Posterior vena cava (tissue), 2 donors: ENCODE data around the gene STMND1. TPM values are rescaled to one million over a fixed set of nuclear protein-coding genes. Genes with fewer than 3 reads are reported as not detected.

Source experiments
- DNase-seq: peaks from one replicate; pipeline ENCODE4 v3.0.0-alpha.2; 2020; ENCODE audit warnings: low spot score
- intact Hi-C, 2 donors: fragments of 100-400 bp; cut with DNase I; formaldehyde crosslinking; loops; one replicate each; pipeline versions ENCODE4 v1.14.1 to v1.14.2; 2022 to 2023
- total RNA-seq, 2 donors: library from RNA; stranded (reverse); fragmentation: NEBNext Ultra II Directional; extraction: Animal tissue kit (Norgen Biotek cat#: 25700); gene quantifications; one replicate each; pipeline ENCODE4 v1.2.1, GENCODE V29; 2021
- donor health status: DM: yes; HTN: yes; CAD: no.
- donor health status: DM: yes; HTN: yes; CAD: no.

Gene STMND1
- total RNA-seq, 2 donors from 2014 or later = not detected

DNA sequence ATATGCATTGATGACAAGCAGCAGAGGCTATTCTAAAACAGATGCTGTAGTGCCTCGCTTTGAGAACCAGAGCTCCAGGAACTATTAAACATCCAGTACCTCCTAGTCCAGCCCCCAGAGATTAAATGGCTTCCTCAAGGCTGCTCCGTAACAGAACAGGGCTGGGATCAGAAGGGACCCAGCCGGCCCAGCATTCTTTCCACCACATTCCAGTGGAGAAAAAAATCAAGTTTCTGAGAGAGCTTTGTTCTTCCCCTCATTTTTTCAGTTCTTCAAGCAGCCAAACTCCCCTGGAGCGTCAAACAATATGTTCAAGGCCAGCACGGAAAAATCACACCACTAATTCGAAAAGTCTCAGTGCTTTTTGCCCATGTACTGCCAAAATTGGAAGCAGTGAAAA lies 5.8 kb upstream of the STMND1 start:
- intact Hi-C loops = no loop called here
- no peak for DNase-seq

DNA sequence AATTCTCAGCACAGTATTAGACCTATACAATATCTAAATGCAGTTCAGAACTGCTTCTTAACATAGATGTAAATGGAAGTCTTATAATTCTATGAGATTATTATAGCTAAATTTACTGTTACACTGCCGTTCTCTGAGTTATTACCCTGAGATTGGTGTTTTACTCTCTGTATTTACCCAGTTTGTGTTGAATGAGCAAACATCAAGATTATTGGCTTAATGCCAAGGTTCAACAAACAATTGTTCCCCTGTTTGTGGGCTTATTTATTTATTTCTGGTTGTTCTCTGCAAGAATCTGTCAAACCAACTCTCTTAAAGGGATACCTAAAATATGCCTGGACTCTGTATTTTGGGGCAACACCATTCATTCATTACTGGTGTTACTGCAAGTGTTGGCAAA lies 5.2 kb upstream of the STMND1 start:
- intact Hi-C loops = no loop called here
- no peak for DNase-seq

DNA sequence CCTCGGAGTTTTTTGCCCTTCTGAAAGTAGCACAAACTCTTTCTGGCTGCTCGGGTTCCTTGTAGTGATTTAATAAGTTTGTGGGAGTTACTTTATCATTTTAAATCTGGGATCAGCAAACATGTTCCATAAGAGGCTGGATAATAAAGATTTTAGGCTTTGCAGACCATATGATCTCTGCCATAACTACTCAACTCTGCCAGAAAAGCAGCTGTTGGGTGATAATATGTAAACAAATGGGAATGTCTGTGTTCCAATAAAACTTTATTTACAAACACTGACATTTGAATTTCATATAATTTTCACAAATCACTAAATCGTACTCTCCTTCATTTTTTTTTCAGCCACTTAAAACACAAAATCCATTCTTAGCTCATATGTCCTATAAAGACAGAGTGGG lies 3.9 kb upstream of the STMND1 start:
- intact Hi-C loops = no loop called here
- DNase-seq = no peak

DNA sequence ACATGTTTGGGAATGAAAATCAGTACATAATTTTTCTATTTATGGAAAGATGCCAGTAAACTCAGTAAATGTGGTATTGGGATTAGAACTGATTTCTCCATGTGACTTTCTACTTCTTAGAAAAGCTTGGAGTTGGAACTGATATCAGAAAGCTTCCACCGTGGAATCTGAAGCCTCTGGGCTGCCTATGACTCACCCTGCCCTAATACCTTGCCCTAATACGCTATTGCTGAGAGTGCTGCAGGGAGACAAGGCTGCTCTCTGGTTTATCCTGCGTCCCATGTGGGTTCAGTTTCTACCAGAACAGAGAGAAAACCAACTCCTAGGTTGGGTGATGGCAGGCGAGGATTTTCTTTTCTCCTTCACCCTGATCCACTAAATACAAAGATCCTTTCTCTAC lies 3.3 kb upstream of the STMND1 start:
- intact Hi-C loops = no loop called here
- DNase-seq = no peak

DNA sequence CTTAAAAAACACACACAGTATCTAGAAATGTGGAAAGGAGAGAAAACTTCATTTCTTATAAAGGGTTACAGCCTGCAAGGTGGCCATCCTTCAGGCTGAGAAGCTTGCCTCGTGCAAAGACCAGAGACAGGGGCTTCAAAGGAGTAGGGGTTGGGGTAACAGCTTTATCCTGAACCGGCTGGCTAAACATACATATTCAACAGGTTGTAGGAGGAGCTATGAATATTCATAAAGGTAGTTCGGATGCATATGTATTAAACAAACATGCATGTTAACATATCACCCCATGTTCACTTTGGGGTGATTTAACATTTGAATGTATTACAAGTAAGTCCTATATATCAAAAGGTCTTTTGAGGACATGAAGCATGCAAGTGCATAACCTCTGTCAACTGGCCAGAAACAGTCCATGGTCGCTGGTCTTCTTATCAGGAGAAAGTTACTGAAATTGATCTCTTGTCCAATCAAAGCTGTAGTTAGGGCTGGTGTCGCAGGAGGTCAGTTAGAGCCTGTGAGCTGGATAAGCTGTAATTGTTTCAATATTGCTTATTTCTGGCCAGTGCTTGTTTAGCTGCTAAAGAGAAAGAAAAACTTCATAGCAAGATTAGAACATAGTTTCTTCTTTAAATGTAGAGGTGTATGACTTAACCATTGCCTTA lies 2.3 kb upstream of the STMND1 start:
- intact Hi-C loops = no loop called here
- DNase-seq = no peak

DNA sequence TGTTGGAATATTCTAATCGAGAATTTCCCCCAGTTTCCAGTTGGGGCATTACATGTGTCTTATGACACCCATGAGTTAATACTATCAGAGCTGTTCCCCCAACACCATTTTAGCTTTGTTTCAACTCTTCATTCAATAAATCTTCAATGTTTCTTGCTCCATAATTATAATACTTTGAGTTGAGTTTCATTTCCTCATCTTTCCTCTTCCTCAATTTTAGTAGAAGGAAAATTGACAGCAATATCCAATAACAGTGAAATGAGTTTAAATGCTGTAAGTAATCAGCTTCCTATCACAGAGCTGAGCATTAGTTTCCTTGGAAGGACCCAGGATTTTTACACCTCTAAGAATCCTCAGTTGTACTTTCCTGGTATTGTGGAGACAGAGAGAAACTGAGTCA lies 1.0 kb upstream of the STMND1 start:
- no peak for DNase-seq
- intact Hi-C loops = no loop called here

DNA sequence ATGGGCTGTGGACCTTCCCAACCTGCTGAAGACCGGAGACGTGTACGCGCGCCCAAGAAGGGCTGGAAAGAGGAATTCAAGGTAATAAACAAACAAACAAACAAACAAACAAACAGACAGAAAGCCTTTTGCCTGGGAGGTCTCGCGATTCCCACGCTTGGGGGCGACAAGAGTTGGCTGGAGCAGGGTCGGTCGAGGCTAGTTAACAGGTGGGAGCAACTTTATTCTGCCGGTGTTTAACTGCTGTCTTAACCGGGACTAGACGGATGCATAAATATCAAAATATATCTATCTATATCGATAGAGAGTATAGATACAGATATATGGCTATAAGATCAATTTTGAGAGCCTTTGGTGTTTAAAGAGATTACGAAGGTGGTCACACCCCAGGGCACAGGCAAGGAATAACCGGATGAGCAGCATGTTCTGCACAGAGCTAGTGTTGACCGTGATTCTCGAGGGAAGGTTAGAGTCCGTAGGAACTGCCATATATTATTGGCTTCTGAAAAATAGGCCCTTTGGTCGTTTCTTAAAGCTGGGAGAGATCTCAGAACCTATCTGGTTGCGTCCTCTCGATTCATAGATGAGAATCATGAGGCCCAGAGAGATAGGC lies 514 bp downstream of the STMND1 start:
- DNase-seq = no peak

DNA sequence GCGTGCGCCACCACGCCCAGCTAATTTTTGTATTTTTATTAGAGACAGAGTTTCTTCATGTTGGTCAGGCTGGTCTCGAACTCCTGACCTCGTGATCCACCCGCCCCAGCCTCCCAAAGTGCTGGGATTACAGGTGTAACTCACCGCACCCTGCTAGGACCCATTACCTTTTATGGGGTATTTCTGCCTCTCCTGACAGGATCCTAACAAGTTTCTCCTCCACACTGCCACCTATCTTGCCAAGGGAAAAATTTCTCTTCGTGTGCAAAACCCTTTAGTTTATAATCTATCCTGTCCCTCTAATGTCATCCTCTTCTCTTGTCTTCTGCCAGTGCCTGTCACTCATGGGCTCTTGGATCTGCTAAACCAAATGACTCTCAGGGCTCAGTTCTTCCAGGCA lies 1.9 kb downstream of the STMND1 start:
- DNase-seq = no peak
- intact Hi-C loops = no loop called here

More for the DNA sequence above, 514 bp downstream of the STMND1 start:
- intact Hi-C loops = no loop called here

DNA sequence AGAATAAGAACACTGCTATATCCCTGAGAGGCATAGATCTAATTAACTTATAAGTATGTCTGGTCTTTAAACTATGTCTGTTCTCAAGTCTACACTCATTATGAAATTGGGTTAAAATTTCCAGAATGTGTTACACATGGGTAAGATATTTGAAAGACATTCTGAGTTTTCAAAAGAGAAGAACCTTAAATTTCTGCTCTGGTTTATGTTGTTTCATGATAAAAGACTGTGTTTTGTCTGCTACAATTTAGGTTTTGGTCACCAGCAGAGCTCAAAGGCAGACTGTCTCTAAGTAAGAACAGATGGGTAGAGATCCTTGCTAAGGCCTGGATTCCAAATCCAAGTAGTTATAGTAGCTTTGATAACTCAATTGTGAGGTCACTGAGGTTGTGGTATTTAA lies 6.0 kb downstream of the STMND1 start:
- intact Hi-C loops = loop anchor here in 1 of 2 donors (5.0 kb wide), 1 partner anchor 1234 kb away; no protein-coding TSS in a partner anchor
- no peak for DNase-seq

DNA sequence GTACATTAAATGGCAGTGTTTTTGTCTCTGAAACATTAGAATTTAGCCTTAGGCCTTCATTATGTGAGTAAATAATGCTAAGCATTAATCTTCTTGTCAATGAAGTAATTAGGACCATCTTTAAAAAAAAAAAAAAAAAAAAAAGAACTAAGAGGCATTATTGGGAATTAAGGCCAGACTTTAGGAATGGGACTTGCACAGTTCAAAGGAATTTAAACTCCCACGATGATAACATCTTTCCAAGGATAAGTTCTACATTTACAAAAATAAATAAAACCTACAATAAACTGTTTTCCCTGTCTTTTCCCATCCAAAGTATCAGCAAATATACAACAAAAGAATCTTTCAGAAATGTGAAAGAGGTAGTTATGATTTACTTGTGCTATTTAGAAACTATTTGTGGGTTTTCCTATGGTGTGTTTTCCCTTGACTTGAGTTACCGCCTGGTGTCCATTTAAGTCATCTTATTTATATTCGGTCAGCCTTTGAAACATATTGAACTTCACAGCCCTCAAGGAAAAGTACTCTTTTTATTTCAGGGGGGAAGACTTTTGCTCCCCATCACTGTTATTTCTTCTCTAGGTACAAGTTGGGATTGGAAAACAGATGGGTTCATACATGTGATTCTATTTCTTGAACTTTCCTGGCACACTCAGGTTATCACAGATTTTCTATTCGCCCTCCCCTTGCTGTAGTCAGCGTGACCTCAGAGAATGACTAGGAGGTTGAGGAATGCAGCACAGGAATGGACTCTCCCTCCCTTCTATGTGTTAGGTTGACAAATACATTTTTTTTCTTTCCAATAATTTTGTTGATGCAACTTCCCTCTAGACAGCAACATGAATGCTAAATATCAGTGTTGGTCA lies 13.6 kb downstream of the STMND1 start:
- DNase-seq = no peak
- intact Hi-C loops = no loop called here

DNA sequence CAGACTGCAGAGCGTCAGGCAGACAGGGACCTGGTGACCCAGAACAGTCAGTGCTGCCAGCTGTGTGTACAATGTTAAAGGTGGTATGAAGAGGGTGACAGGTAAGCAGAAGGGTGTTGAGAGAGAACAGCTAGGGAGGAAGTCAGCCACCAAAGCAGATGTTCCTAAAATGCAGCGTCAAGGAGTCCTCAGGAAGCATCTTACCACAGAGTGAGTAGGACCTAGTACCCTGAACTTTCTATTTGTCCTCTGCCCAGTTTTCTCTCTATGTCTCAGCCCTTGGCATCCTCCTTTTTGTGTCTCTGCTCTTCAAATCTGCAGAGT lies 14.2 kb downstream of the STMND1 start:
- no peak for DNase-seq
- intact Hi-C loops = no loop called here

DNA sequence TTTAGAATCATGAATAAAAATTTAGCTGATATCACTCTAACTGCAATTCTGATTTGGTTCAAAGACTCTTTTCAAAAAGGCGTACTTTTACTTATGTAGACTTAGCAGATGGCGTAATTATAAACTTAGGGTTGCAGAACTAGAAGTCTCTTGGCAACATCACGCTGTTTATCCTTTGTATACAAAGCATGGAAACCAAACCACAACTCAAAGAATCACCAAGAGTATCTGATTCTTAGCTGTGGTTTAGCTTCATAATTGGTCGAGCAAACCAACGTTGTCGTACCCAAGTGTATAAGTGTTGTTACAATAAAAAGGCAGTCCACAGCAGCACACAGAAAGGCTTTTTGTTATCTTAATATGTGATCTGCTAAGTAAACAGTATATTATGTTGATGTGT lies 18.2 kb downstream of the STMND1 start:
- no peak for DNase-seq
- intact Hi-C loops = no loop called here

DNA sequence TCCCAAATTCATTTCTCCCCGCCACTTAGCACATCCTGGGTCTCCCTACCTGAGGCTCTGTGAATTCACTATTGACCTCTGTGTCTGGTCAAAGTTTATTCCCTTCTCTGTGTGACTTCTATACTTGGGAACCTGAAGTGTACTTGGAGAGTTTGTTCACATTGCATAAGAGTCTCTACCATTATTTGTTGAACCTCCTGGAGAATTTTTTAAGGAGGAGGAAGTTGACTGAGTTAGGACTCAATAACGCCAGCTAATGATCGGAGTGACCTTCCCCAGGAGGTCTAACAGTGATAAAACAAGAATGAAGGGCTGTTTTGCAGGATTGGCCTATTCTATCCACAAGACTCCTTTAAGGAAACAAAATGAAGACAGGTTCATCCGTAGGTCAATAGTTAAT lies 23.6 kb downstream of the STMND1 start:
- no peak for DNase-seq
- intact Hi-C loops = no loop called here

DNA sequence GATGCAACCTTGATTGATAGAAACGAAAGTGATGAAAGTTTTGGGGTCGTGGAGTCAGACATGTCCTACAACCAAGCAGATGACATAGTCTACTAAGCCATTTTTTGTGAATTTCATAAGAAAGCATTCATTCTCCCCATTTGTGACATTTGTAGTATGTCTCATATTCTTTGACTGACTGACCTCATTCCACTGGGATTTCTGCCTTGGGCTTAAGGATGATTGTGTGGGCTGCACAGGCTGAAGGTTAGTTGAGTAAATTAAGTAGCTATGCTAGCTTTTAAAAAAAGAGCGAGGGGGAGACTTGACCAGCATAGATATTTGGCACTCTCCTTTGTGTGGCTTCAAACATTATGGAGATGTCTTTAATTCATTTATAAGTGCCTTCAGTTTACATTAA lies 28.9 kb downstream of the STMND1 start:
- no peak for DNase-seq
- intact Hi-C loops = no loop called here

DNA sequence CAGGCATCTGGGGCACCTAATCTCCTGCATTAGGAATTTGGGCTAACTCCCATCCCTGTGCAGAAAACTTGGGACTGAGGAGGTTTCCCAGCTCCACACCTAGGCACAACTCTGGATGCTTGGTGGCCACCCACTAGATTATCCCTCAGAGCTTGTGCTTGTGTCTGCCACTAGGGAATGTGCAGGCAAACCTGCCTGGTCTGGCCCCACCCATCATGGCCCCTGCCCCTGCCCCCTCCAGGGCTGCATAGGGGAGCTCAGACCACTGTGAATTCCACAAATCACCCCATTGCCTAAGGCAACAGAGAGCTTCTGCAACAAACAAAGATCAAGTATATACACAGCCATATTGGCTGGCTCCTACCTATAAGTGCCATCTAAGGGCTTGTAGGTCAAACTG lies 31.1 kb downstream of the STMND1 start:
- no peak for DNase-seq
- intact Hi-C loops = no loop called here

DNA sequence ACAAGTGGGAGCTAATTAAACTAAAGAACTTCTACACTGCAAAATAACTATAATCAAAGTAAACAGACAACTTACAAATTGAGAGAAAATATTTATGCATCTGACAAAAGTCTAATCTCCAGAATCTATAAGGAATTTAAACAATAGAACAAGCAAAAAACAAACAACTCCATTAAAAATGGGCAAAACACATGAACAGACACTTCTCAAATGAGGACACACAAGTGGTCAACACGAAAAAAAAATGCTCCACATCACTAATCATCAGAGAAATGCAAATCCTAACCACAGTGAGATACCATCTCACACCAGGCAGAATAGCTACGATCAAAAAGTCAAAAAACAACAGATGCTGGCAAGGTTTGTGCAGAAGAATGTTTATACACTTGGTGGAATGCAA lies 36.2 kb downstream of the STMND1 start:
- no peak for DNase-seq
- intact Hi-C loops = no loop called here

DNA sequence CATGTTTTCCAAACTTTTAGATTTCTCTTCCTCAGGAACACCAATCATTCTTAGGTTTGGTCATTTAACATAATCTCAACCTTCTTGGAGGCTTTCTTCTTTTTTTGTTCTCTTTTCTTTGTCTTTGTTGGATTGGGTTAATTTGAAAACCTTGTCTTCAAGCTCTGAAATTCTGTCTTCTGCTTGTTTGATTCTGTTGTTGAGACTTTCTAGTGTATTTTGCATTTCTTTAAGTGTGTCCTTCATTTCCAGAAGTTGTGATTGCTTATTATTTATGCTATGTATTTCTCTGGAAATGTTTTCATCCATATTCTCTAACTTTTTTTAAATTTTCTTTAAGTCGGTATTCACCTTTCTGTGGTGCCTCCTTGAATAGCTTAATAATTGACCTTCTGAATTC lies 42.2 kb downstream of the STMND1 start:
- intact Hi-C loops = no loop called here
- no peak for DNase-seq

DNA sequence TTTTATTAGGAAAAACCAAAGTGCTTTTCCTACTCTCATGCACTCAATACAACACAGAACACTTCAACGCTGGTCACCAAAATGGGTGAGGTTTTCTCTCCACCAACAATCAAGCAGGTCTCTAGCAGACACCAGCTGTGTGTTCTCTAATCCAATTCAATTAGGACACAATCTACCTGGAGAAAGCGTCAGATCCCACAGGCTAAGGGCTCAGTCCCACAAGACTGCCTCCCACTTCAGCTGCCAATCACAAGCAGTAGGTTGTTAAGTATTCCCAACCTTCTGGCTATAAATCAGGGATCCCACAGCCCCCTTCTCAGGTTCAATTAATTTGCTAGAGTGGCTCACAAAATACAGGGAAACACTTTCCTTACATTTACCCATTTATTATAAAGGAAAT lies 47.7 kb downstream of the STMND1 start:
- intact Hi-C loops = loop anchor here in 1 of 2 donors (5.0 kb wide), 1 partner anchor 1352 kb away; no protein-coding TSS in a partner anchor
- DNase-seq = no peak

DNA sequence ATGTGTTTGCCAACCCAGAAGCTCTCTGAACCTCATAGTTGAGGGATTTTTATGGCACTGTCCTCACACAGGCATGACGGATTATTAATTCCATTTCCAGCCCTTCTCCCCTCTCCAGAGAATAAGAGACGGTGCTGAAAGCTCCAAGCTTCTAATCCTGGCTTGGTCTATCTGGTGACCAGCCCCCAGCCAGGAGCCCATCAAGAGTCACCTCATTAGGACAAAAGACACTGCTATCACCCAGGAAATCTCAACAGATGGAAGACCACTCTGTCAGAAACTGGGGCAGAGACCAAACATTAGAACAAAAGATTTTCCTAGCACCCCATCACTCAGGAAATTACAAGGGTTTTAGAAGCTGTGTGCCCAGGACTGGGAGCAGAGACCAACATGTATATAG lies 48.2 kb downstream of the STMND1 start:
- intact Hi-C loops = loop anchor here (10.0 kb wide), 3 partner anchors 435 to 655 kb away; no protein-coding TSS in a partner anchor

DNA sequence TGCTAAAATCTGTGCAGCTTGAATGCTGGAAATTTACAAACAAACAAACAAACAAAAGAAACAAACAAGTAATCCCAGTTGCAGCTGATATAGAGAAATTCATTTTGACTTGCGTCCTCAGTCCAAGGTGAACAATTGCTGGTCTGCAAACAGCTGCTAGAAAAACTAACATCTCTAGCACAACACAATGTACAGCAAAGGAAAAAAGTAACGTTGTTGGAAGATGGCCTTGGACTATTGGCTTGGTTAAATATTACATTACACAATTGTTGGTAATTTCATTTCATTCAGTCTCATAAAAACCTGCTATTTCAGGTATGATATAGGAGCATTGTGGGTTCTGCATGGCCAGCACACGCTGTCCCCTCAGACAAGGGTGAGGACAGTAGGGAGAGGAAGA lies 50.0 kb downstream of the STMND1 start:
- no peak for DNase-seq
- intact Hi-C loops = loop anchor here (10.0 kb wide), 3 partner anchors 433 to 653 kb away; no protein-coding TSS in a partner anchor

More for the DNA sequence above, 48.2 kb downstream of the STMND1 start:
- DNase-seq = no peak
